Activated T-cell treated with anti-CD3 and anti-CD28 coated beads, Interleukin-2, amount 50 U/mL, for 48 hours (primary cell): ENCODE data around the gene TES.
A peak's percentile ranks its signal among the peaks of the same experiment; 100 is the strongest.
"Not testable (repeated sequence)": the region's sequence is repeated elsewhere in the genome, so short reads cannot be mapped to it uniquely, and the experiment has no call there.

Source experiments
- DNase-seq, 2 experiments: peaks; one replicate each; pipeline ENCODE4 v3.0.0-alpha.2; 2020

The TES gene, protein sequence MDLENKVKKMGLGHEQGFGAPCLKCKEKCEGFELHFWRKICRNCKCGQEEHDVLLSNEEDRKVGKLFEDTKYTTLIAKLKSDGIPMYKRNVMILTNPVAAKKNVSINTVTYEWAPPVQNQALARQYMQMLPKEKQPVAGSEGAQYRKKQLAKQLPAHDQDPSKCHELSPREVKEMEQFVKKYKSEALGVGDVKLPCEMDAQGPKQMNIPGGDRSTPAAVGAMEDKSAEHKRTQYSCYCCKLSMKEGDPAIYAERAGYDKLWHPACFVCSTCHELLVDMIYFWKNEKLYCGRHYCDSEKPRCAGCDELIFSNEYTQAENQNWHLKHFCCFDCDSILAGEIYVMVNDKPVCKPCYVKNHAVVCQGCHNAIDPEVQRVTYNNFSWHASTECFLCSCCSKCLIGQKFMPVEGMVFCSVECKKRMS

DNA sequence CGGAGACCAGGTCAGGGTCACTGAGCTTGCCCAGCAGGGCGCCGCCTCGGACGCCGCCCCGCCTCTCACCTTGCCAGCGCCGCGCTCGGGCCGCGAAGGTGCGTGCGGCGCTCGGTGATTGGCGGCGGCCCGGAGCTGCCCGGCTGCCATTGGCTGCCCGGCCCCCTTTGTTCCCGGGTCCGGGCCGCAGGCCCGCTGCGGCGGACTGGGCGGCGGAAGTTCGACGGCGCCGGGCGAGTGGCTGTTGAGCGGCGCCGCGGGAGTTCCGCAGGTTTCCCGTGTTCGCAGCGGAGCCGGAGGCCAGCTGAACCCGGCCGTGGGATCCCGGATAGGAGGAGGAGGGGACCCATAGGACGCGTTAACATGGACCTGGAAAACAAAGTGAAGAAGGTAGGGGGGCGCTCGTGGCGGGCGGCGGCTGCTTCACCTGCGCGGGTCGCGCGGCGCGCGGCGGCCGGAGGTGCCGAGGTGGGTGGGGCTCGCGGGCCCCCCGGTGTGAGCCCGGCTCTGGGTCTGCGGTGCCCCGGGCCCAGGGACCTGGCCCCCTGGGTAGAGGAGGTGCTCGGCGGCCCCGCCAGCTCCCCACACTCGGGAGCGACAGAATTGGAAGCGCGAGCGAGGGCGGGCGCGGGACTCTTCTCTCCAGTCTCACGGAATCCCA is at the start of gene TES:
Gene TES (plus strand): TSS at position 195 of the 661 bp plus-strand sequence. CDS start 169 bp downstream, at position 364.
- DNase-seq: peak; percentile 73 to 82

DNA sequence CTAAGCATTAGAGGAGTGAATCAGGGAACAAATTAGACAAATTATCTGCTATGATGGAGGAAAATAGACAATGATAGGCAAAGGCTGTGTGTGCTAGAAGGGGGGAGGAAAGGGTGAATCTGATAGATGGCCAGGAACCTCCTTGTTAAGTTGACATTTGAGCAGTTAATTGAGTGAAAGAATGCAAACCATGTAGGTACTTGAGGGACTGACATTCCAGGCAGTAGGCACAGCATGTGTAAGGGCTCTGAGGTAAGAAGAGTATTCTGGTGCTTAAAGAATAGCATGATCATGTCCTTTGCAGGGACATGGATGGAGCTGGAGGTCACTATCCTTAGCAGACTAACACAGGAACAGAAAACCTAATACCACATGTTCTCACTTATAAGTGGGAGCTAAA is 48.6 kb upstream of the TES start:
- DNase-seq: no peak

DNA sequence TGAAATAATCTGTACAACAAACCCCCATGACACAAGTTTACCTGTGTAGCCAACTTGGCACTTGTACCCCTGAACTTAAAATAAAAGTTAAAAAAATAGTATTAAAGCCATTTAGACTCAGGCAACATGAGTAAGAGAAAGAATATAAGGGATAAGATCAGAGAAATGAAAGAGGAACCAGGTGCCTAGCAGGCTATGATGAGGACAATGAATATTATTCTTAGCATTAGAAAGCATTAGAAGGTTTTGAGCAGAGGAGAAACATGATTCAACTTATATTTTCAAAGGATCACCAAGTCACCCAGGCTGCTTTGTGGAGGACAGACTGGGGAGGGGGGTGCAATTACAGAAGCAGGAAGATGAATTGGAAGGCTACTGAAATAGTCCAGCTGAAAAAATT is 48.1 kb upstream of the TES start:
- DNase-seq: no peak

DNA sequence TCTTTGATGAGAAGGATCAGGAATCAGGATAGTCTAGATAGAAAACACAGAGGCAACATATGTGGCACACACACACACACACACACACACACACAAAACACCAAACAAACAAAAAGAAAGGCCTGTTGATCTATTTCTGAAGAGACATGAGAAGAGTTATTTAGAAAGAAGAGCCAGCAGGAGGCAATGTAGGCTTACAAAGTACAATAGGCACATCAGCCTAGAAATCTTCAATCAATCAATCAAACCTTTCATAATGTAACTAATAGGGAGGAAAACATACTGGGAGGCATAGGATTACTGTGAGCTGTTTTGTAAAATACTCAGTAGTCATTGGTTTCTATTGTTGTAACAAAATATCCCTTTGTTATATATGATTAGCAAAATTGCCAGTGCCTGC is 47.3 kb upstream of the TES start:
- no peak for DNase-seq

DNA sequence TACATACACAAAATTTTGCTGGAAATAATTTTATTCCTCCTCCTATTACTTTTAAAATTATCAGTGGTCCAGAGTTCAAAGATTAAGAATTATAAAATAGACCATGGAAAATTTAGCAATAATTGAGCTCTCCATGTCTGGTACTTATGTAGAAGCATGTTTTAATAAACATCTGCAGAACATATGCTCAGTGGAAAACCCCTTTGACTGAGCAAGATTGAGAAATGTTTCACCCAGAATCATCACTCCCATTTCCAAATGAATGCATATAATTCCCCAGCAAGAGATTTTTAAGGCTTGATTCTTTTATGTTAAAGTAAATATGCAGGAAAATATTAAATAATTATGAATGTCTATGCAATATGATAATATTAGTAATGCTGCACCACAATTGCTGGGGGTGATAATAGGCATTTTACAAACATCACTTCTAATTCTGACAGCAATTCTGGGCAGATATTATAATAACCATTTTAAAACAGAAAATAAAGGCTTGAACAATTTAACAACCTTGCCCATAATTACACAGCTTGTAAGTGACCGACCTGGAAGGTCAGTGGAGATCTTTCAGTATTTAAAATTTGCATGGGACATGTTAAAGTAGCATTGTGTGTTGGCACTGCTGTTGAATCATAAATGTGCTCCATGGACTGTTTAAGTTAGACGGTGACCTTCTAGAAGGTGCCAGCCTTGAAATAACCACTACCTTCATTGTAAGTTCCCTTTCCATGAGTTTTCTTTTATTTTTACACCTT is 45.6 kb upstream of the TES start:
- DNase-seq: no peak

DNA sequence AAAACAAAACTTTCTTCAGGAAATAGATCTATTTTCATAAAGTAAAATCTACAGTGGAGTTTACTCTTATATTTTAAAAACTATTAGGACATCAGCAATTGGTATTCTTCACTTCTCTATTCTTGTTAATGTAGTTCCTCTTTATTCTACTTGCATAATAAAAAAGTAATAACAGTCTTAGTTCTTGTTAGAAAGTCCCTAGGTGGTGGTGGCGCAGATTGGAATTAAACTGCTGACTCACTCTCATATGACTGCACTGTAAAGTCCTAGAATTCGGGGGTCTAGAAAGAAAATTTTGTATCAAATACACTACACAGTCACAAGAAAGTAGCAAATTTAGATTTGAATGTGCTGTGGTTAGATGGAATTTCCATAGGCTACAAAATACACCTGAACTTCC is 44.6 kb upstream of the TES start:
- no peak for DNase-seq

DNA sequence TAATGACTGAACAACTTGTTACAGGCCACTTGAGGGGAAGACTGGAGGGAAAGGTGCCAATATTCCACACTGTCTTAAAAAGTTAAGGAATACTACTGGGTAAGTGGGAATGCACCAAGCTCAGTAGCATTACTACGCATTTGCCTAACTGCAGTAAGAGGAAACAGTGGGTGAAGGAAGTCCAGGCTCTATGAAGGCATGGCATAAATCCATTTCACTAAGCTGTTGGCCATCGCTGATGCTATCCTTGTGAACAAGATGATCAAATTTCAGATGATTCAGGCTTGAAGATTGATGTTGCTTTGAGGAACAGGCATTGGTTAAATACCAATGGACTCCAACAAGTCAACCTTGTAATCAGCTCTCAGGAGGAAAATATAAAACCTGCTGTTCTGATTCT is 44.2 kb upstream of the TES start:
- no peak for DNase-seq

DNA sequence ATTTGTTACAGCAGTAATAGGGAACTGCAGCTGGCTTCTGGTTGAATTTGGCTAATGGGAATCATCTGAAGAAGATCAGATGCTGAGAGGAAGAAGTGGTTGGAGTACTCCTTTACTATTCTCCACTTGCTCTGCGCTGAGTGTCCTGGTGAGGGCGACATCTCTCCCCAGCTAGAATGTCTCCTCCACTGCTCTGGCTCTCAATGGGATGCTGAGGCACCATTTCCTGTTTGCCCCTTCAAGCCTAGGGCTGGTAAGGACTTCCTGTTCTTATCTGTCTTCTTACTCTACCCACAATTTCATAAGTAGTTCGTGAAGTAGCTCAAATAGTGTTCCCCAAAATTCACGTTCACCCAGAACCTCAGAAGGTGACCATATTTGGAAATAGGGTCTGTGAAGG is 43.2 kb upstream of the TES start:
- peak; percentile 32 to 46 for DNase-seq

DNA sequence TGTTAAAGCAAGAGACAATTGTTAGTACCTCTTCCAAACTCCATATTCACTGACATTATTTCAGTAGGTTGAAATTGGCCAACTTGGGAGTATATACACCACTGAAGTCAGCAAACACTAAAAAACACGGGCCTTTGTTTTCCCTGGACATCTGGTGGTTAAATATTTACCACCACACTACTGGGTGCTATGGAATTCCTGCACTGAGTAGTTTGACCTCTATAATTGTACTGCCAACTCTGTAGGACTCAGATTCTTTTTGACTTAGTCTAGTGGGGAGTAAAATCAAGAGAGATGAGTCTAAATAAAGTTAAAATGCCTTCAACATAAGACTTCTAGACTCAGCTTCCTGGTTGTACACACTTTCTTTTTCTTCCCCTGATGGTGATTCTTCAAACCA is 41.3 kb upstream of the TES start:
- no peak for DNase-seq

DNA sequence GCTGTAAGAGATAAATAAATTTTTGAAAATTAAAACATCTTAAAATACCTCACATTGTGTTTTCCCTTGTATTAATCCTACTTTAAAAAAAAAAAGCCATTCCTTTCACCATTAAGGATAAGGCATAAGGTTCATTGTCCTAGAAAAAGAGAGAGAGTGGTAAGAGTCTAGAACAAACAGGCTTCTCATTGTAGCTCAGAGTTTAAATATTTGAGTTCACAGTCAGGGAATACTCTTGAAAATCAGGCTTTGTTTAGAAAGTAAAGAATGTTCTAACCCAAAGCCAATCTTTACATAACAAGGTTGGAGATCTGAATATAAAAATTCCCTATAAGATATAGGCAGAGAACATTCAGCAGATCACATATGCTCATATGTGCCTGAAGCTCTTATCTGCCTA is 40.2 kb upstream of the TES start:
- no peak for DNase-seq

DNA sequence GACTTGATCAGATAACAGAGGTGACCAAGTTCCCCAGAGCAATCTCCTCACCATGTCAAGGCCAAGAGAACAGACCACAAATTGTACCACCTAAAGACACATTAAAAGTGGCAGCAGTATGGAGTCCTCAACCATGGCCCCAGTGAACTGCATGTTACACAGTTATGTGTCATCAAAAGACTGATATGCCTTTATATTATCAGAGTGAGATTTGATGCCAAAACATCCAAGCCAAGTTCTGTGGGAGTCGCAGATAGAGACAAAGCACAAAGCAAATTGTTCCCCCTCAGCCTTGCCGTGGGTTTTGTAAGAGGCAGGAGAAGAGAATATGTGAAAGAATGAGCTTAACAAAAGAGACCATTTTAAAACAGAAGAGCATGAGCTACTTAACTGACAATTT is 39.2 kb upstream of the TES start:
- no peak for DNase-seq

DNA sequence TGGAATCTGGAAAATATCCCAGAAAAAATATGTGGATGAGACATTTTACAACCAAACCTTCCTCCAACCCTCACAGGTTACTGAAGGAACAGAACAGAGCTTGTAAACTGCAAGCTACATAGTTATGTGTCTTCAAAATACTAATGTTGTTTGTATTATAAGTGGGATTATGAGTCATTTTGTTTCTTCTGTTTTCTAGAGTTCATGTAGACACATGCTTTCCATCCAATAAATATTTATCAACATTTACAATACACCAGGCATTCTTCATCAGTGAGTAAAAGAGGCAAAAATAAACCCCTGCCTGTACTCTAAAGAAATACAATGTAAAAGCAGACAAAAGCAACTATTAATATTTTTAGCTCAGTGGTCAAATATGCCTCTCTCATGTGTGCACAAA is 38.0 kb upstream of the TES start:
- no peak for DNase-seq

DNA sequence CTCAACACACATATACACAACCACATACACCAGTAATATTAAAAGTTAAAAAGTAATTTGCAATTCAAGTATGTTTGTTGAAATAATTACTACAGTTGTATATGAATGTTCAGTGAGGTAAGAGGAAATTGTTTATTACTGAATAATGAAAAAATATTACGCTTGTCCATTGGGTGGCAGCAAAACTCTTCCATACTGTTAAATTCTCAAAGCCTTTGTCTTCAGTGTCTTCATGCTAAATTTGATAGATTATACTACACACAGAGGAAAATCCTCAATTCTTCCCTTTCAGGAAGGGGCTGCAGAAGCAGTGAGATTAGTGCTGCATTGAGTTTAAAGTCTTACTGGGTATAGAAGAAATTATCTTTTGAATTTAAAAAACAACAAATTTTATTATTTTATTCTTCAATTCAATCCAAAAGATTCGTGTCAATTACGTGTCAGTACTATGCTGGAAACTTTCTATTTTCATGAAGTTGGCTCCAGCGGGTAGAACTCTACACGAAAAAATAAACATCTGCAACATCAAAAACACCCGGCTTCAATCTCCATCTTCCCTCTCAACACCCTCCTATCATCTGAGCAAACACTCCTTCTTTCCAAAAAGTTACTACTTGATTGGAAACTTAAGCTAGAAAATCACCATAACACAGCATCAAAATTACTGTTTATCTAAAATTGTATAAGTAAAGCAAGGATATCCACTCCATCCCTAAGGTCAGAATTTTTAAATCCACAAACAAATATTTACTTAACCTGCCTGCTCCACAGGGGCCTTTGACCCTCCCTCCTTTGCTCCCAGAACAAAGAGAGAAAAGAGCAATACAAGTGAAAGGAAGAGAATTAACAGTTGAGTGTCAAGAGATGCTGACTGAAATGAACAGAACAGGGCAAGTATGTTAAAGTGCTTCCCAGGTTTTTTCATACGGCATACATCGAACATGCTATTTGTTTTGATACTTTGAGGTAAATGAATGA is 37.0 kb upstream of the TES start:
- DNase-seq: no peak

DNA sequence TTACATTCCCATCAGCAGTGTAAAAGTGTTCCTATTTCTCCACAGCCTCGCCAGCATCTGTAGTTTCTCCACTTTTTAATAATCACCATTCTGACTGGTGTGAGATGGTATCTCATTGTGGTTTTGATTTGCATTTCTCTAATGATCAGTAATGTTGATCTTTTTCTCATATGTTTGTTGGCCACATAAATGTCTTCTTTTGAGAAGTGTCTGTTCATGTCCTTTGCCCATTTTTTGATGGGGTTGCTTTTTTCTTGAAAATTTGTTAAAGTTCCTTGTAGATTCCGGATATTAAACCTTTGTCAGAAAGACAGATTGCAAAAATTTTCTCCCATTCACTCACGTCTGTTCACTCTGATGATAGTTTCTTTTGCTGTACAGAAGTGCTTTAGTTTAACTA is 35.2 kb upstream of the TES start:
- DNase-seq: not testable (repeated sequence)

DNA sequence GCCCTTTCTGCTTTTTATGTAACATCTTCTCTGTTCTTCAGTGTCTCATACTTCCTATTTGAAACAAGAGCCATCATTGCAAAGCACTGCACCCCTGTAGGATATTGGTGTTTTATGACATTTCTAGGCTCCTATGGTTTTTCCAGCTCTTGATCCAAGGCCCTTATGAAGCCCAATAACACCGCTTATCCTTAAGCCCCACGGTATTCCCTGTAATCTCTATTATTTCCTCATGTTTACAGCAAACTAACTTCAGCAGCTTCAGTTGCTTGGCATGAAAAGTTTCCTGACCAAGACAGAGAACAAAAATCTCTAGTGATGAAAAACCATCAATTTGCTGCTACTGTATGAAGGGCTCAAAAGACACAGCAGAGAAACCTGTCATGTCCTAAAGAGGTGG is 34.1 kb upstream of the TES start:
- no peak for DNase-seq

DNA sequence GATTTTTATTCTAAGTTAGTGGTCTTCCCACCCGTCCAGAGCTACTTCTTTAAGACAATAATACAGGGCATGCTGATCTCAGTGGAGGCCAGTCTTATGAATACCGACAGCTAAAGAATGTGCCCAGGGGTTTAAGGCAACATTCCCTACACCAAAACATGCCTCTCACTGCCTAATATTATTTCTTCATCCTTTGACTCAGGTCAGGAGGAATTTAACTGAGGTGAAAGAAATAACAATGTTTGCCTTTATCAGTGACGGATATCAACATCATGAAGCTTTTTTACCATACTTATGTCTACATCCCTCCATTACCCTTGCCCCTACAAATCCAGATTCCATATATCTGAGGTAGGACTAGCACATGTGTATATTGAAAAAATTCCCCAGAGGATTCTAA is 33.3 kb upstream of the TES start:
- DNase-seq: no peak

DNA sequence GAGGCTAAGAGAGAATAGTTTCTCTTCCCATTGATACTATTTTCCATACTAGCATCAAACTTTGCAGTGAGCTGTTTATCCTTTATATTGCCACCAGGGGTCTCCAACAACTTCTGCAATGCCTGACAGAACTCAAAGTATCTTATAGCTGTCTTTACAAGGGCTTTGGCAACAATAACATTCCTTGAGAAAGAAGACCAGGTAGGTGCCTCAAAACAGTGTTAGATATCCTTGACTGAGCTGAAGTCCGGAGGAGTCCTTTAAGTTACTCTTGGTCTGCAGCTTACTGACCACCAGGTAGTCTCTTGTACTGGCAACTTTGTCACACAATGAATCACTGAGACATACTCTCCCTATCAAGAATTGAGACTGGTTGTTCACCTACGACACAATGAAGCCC is 30.0 kb upstream of the TES start:
- DNase-seq: peak; percentile 24 to 31

DNA sequence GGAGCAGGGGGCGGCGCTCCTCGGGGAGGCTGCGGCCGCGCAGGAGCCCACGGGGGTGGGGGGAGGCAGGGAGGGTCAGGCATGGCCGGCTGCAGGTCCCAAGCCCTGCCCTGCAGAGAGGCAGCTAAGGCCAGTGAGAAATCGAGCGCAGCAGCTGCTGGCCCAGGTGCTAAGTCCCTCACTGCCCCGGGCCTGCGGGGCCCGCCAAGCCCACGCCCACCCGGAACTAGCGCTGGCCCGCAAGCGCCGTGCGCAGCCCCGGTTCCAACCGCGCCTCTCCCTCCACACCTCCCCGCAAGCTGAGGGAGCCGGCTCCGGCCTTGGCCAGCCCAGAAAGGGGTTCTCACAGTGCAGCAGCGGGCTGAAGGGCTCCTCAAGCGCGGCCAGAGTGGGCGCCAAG is 28.3 kb upstream of the TES start:
- no peak for DNase-seq

DNA sequence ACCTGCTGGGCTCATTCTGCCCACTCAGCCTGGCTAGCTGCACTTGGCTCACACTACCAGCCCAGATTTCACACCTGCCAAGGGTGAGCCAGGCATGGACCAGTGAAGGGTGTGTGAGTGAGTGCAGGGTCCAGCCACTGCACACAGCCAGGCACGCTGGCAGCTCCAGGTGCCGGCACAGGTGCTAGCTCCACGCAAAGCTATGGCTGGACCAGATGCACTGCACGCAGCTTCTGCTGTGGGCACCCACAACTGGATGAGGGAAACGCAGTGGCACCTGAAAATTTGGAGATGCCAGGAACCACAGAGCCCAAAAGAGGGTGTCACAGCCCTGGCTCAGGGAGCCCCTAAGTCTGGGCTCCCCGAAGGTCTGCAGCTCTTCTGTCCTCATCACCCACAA is 24.9 kb upstream of the TES start:
- DNase-seq: no peak

DNA sequence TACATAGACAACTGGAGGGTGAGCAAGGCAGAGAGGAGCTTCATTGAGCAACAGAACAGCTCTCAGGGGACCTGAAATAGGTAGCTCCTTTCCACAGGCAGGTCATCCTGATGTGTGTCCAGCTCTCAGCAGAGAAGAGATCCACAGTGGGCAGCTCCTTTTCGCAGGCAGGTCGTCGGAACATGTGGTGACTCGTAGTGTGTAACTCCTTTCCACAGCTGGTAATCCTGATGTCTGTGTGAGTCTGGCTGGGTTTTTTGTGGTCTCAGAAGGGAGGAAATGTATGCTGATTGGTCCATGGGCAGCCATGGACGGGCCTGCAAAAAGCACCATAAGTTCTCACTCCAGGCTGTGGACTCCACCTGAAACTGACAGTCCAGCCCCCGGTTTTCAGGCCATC is 24.4 kb upstream of the TES start:
- no peak for DNase-seq

DNA sequence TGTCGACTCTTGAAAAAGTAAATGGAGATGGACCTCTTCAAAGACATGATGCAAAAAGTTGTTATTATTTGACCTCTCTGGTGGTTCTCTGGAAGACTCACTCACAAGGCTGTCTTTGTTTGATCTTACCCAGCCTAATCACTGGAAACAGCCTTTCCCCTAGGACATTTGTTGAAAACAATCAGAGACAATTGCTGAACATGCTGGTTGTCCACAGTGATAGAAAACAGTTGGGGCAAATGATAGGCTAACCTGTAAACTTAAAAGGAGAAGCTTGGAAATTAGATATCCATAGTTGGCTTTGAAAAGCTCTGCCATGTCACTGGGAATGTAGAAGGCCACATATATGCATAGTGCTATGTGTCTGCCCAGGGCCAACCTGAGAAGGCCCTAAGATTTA is 22.9 kb upstream of the TES start:
- no peak for DNase-seq

DNA sequence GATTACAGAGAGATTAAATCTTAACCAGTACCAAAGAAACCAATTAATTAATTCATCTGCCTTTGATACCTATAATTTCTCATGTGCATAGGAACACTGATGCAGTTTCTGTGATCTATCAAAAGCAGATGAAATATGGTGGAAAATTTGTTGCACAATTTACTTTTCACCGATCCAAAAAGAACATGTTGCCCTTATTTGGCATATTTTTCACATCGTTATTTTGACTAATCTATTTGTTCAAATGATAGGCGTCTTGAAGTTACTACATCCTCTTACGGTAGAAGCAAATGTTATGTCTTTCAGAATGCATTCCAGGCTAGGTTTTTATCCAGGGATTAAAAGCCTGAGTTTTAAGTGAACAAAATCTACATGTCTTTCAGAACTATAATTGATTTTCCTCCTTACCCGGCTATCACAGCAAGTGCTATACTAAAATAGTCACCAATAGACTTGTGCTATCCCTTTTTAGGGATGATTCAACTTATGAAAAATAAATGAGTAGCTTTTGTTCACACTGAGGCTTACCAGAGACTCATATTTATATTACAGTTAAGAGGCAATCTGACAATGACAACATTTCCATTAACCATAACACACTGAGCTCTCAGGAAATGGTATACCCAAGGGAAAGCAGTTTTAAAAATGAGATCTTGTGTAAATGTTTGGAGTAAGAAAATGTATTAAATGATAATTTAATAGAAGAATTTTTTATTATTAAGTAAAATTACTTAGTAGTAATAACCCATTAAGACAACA is 16.8 kb upstream of the TES start:
- DNase-seq: no peak
